Stimulated activated naive B cell treated with anti-CD40 and anti-IgM and Interleukin-4, amounts not matched to agents 10 μg/mL and 1 μg/mL and 100 μg/mL, for 72 hours (primary cell): ENCODE measurements around the gene TTBK1.
A peak's percentile ranks its signal among the peaks of the same experiment; 100 is the strongest.

Experiments used
- ATAC-seq, 2 donors: fragments of 150-1000 bp; cut with Tn5 transposase; replicated peaks; 2 replicates each; pipeline ENCODE4 v1.10.0; 2021; ENCODE audit warnings: moderate library complexity in 1 of 2
- DNase-seq: peaks from one replicate; pipeline ENCODE4 v3.0.0; 2021
- H3K27ac Mint-ChIP-seq: one replicate; pipeline ENCODE4 v1.8.0; 2022; ENCODE audit warnings: mild to moderate bottlenecking, mixed read lengths
- H3K27me3 Mint-ChIP-seq, 2 donors: one replicate each; pipeline ENCODE4 v1.8.0; 2022; ENCODE audit warnings: mixed read lengths in 2 of 2
- H3K36me3 Mint-ChIP-seq, 2 donors: one replicate each; pipeline ENCODE4 v1.8.0; 2022; ENCODE audit warnings: mixed read lengths in 2 of 2, mild to moderate bottlenecking in 1 of 2
- H3K4me1 Mint-ChIP-seq, 2 donors: one replicate each; pipeline ENCODE4 v1.8.0; 2022; ENCODE audit warnings: mixed read lengths in 2 of 2, mild to moderate bottlenecking in 1 of 2
- H3K4me3 Mint-ChIP-seq, 2 donors: one replicate each; pipeline ENCODE4 v1.8.0; 2022; ENCODE audit warnings: mild to moderate bottlenecking in 2 of 2, mixed read lengths in 2 of 2, moderate library complexity in 1 of 2
- H3K9me3 Mint-ChIP-seq, 2 donors: one replicate each; pipeline ENCODE4 v1.8.0; 2022; ENCODE audit warnings: mixed read lengths in 2 of 2, mild to moderate bottlenecking in 1 of 2

Gene TTBK1

GRCh38 chr6:43216200-43216599 lies 27.1 kb upstream of the TTBK1 start:
- Mint-ChIP-seq H3K4me1 (peaks cover 13 to 16% of the 10 kb centered on the region in 2 donors), H3K9me3 (no peaks in the 10 kb centered on the region), H3K27ac (peak overlapping the region; percentile 63), H3K36me3 (peaks cover 49 to 68% of the 10 kb centered on the region in 2 donors), H3K4me3 (no peak overlapping the region), H3K27me3 (no peaks in the 10 kb centered on the region)
- ATAC-seq (no peak), DNase-seq (no peak)

DNA sequence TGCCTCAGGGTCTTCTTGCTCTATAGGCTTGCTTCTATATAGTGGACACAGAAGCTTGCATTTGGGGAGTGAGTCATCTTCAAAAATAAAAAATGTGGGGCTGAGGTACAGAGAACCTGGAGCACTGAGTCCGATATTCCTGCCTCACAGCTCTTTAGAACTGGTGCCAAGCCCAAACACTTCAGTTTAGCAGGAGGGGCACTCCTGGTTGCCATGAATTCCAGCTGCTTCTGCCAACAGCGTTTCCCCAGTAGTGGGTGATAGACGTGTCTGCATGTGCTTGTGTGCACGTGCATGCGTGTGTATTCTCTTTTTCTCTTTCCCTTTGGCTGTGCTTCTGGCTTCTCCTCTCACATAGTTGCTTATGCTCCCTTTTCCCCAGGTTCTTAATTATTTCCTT lies 25.9 kb upstream of the TTBK1 start:
- no peak overlapping the region for H3K4me3 Mint-ChIP-seq
- DNase-seq (no peak), ATAC-seq (no peak)
- no peaks in the 10 kb centered on the region for H3K9me3 Mint-ChIP-seq
- no peaks in the 10 kb centered on the region for H3K27me3 Mint-ChIP-seq
- H3K4me1 Mint-ChIP-seq: peaks cover 21 to 25% of the 10 kb centered on the region in 2 donors
- peaks cover 56 to 75% of the 10 kb centered on the region in 2 donors for H3K36me3 Mint-ChIP-seq
- no peak overlapping the region for H3K27ac Mint-ChIP-seq

- ATAC-seq (no peak), DNase-seq (no peak)
- Mint-ChIP-seq H3K4me3 (no peak overlapping the region), H3K4me1 (peaks cover 34 to 43% of the 10 kb centered on the region in 2 donors), H3K27ac (no peak overlapping the region), H3K27me3 (no peaks in the 10 kb centered on the region), H3K9me3 (no peaks in the 10 kb centered on the region), H3K36me3 (peaks cover 56 to 76% of the 10 kb centered on the region in 2 donors)
These were observed 24.2 kb upstream of the TTBK1 start for GRCh38 chr6:43219119-43219518.

DNA sequence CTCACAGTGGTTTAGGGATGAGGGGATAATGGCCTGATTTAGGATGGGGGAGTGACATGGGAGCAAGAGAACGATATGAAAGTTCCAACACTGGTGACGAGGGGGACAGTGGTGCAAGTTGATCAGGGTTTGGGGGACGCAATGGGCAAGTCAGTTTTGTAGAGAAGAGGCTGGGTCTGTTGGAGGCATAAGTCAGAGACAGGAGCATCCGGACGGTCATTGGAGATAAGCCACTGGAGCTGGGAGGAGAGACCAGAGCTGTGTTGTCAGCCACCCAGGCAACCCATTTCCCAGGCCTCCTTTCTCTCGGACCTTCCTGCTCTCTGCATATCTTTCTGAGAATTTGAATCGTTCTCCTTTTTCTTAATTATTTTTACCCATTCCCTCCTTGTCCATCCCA lies 23.5 kb upstream of the TTBK1 start:
- H3K36me3 Mint-ChIP-seq: peaks cover 55 to 78% of the 10 kb centered on the region in 2 donors
- ATAC-seq (no peak), DNase-seq (no peak)
- H3K27ac Mint-ChIP-seq: peak overlapping the region; percentile 20
- H3K4me3 Mint-ChIP-seq: no peak overlapping the region
- H3K27me3 Mint-ChIP-seq: no peaks in the 10 kb centered on the region
- H3K4me1 Mint-ChIP-seq: peaks cover 39 to 50% of the 10 kb centered on the region in 2 donors
- H3K9me3 Mint-ChIP-seq: no peaks in the 10 kb centered on the region

- H3K27me3 Mint-ChIP-seq: no peaks in the 10 kb centered on the region
- no peak overlapping the region for H3K4me3 Mint-ChIP-seq
- ATAC-seq: no peak
- peaks cover 54 to 75% of the 10 kb centered on the region in 2 donors for H3K36me3 Mint-ChIP-seq
- peaks cover 40 to 57% of the 10 kb centered on the region in 2 donors for H3K4me1 Mint-ChIP-seq
- DNase-seq: no peak
- H3K9me3 Mint-ChIP-seq: no peaks in the 10 kb centered on the region
- peak overlapping the region; percentile 39 for H3K27ac Mint-ChIP-seq
These were observed 22.8 kb upstream of the TTBK1 start for GRCh38 chr6:43220439-43220951.

GRCh38 chr6:43221046-43221972 lies 22.0 kb upstream of the TTBK1 start:
- Mint-ChIP-seq H3K36me3 (peaks cover 59 to 76% of the 10 kb centered on the region in 2 donors), H3K9me3 (no peaks in the 10 kb centered on the region), H3K4me3 (peak overlapping the region; percentile 6 to 22), H3K4me1 (peaks cover 49 to 65% of the 10 kb centered on the region in 2 donors), H3K27me3 (no peaks in the 10 kb centered on the region), H3K27ac (peak overlapping the region; percentile 83)
- ATAC-seq (no peak), DNase-seq (no peak)

DNA sequence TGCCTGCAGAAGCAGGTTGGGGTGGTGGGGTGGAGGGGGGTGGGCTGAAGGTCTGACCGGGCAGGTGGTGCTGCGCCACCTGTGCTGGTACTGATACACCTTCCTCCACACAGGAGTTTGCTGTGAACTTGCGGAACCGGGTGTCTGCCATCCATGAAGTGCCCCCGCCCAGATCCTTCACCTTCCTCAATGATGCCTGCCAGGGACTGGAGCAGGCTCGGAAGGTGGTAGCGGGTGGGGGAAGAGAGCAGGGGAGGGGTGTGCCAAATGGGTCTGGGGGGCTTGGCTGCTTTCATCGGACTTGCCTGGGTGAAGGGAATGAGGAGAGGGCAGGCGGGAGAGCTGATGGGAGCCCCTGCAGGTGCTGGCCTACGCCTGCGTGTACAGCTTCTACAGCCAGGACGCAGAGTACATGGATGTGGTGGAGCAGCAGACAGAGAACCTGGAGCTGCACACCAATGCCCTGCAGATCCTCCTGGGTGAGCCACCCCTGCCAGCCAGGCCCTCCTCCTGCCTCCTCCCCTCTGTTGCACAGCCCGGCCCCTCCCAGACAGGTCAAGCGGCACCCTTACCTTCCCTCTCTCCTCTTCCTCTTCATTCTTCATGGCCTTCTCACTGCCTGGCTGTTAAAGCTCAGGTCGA lies 20.7 kb upstream of the TTBK1 start:
- no peak for DNase-seq

DNA sequence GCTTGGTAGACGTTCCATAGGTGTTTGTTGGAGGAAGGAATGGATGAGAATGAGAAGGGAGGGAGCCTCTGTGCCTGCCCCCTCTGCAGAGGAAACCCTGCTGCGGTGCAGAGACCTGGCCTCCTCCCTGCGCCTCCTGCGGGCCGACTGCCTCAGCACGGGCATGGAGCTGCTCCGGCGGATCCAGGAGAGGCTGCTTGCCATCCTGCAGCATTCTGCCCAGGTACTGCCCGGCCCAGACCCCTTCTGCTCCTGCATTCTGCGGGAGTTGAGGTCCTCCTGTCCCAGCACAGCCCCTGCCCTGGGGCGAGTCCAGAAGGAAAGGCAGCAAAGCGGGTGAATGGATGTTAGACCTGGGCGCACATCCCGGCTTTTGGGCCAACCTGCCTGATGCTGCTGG lies 20.1 kb upstream of the TTBK1 start:
- H3K27ac Mint-ChIP-seq: peak overlapping the region; percentile 98
- H3K4me1 Mint-ChIP-seq: peaks cover 53 to 76% of the 10 kb centered on the region in 2 donors
- peak overlapping the region in 1 of 2 donors; percentile 75 for H3K4me3 Mint-ChIP-seq
- H3K27me3 Mint-ChIP-seq: no peaks in the 10 kb centered on the region
- H3K36me3 Mint-ChIP-seq: peaks cover 51 to 74% of the 10 kb centered on the region in 2 donors
- DNase-seq (no peak), ATAC-seq (no peak)
- H3K9me3 Mint-ChIP-seq: peaks cover 0 to 2% of the 10 kb centered on the region in 2 donors

More for the DNA sequence above, 20.7 kb upstream of the TTBK1 start:
- H3K9me3 Mint-ChIP-seq: peaks cover 0 to 2% of the 10 kb centered on the region in 2 donors
- peaks cover 52 to 70% of the 10 kb centered on the region in 2 donors for H3K4me1 Mint-ChIP-seq
- ATAC-seq: no peak
- H3K4me3 Mint-ChIP-seq: peak overlapping the region; percentile 45 to 59
- H3K36me3 Mint-ChIP-seq: peaks cover 53 to 75% of the 10 kb centered on the region in 2 donors
- H3K27ac Mint-ChIP-seq: peak overlapping the region; percentile 98
- no peaks in the 10 kb centered on the region for H3K27me3 Mint-ChIP-seq

DNA sequence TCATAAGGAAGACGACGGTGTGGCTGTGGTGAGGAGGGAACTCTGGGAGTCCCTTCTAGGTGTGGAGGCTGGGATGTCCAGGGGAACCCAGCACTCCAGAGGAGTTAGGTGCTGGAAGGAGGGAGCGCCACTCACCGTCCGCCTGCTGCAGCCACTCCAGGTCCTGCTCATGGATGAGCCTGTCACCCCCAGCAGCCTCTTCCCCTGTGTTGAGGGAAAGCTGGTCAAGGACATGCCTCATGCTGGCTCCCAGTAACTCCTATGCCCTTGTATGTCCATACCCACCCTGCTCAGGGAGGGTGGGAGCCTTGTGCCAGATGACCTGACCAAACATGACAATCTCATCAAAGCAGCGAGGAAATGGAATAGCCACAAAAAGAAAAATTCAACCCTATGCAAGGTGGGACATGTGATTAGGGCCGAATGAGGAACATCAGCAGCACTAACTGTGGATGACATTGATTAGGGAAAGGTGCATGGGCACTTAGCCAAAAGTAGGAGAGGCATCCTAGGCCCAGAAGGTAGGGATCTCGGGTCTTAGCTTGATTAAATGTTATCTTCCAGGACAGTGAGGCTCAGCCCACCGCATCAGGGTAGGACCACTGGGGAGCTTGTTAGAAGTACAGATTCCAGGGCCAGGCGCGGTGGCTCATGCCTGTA lies 17.0 kb upstream of the TTBK1 start:
- peaks cover 52 to 73% of the 10 kb centered on the region in 2 donors for H3K4me1 Mint-ChIP-seq
- H3K36me3 Mint-ChIP-seq: peaks cover 31 to 54% of the 10 kb centered on the region in 2 donors
- DNase-seq: no peak
- no peak for ATAC-seq
- H3K9me3 Mint-ChIP-seq: peaks cover 0 to 2% of the 10 kb centered on the region in 2 donors
- peak overlapping the region; percentile 29 to 50 for H3K4me3 Mint-ChIP-seq
- peak overlapping the region; percentile 98 for H3K27ac Mint-ChIP-seq
- peaks cover 2 to 3% of the 10 kb centered on the region in 2 donors for H3K27me3 Mint-ChIP-seq

DNA sequence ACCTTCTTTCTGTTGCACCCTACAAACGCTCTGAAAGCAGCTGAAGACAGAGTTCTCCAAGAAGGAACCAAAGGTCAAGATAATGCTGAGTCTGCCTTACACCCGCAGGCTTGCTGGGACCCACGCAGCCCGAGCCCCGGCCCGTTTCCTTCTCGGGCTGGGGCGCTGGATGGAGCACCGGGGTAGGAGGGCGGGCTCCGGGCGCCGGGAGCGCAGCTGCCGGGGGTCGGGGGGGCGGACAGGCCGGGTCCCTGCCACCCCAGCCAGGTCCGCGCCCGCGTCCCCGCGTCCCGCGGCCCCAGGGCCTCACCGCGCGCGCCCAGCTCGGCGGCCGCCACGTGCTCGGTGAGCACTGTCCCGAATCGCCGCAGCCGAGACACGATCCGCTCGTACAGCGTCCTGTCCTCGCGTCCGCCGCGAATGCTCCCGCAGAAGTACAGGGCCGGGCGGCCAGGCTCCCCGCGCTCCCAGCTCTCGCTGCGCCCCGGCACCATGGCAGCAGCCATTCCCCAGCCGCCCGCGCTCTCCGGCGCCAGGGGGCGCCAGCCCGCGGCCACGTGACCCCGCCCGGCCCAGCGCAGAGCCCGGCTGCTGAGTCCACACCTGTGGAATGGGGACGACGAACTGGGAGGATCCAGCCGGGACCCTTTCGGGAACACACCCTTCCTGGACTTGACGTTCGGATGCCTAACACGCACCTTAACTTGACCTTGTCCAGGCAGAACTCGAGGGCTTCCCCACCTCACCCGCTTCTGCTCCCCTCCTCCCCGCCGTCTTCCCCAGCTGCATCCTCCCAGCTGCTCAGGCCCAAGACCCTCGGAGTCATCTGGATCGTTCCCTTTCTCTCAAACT lies 14.1 kb upstream of the TTBK1 start, which contains the start of gene DNPH1:
TSS of gene DNPH1 (minus strand) at position 531 of the 852 bp plus-strand sequence. CDS start at position 506, 25 bp downstream.
- Mint-ChIP-seq H3K27ac (peak within 1 kb of the TSS; percentile 95), H3K36me3 (peaks cover 22 to 30% of the 10 kb centered on the region in 2 donors), H3K27me3 (peaks cover 14 to 19% of the 10 kb centered on the region in 2 donors), H3K4me1 (peaks cover 30 to 48% of the 10 kb centered on the region in 2 donors), H3K4me3 (peak within 1 kb of the TSS; percentile 85 to 91), H3K9me3 (peaks cover 0 to 2% of the 10 kb centered on the region in 2 donors)
- peak; percentile 76 to 80 for ATAC-seq
- peak; percentile 77 for DNase-seq

DNA sequence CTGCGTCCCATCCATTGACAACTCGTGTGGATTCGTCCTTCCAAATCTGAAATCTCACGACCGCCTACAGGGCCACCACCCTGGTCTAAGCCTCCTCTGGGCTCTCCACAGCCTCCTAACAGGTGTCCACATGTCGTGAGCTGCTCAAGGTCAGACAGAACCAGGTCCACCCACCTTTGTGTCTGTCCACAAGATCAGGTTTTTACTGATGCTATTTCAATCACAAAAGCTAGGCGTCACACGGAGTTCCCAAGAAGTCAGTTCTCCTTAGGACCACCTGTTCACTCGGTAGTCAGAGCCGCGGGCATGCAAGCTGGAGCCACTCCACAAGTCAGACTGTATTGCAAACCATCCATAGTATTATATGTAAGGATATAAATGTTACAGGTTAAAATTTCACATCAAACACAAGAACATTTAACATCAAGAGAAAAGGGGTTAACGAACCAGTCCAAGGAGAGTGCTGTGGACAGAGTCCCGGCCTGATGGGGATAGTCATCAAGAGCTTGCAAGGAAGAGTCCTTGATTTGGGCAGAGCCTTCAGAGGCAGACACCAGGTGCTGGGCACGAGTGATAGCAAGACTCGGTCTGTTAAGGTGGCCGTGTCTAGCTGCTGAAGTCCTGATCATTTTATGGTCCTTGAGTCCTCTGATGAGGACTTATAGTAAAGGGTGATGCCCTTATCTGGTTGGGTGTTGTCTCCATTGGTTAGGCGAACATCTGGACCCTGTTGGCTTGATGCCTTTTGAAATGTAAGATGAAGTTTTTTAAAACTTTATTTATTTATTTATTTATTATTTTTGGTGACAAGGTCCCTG lies 13.3 kb upstream of the TTBK1 start:
- peak overlapping the region; percentile 85 to 91 for H3K4me3 Mint-ChIP-seq
- ATAC-seq (peak; percentile 7), DNase-seq (no peak)
- peaks cover 18 to 25% of the 10 kb centered on the region in 2 donors for H3K36me3 Mint-ChIP-seq
- peaks cover 0 to 2% of the 10 kb centered on the region in 2 donors for H3K9me3 Mint-ChIP-seq
- peak overlapping the region; percentile 91 for H3K27ac Mint-ChIP-seq
- peaks cover 26 to 39% of the 10 kb centered on the region in 2 donors for H3K4me1 Mint-ChIP-seq
- H3K27me3 Mint-ChIP-seq: peaks cover 14 to 19% of the 10 kb centered on the region in 2 donors

DNA sequence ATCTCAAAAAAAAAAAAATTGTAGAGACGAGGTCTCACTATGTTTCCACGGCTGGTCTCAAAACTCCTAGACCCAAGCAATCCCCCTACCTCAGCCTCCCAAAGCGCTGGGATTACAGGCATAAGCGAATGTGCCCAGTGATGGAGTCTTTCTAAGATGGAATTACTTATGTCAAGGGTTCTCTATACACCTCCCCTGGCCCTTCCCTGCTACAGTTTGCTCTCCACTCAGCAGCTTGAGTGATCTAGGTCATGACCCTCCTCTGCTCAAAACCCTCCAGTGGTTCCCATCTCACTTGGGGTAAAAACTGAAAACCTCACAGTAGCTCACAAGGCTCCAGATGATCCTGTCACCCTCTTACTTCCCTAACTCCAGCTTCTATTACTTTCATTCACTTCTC lies 12.2 kb upstream of the TTBK1 start:
- Mint-ChIP-seq H3K36me3 (peaks cover 9 to 16% of the 10 kb centered on the region in 2 donors), H3K27ac (no peak overlapping the region), H3K4me3 (no peak overlapping the region), H3K9me3 (peaks cover 0 to 2% of the 10 kb centered on the region in 2 donors), H3K27me3 (peaks cover 14 to 19% of the 10 kb centered on the region in 2 donors), H3K4me1 (peaks cover 17 to 29% of the 10 kb centered on the region in 2 donors)
- no peak for ATAC-seq
- no peak for DNase-seq
